ENCODE results near the gene AGPAT3. TPM values are rescaled to one million over a fixed set of nuclear protein-coding genes. Genes with fewer than 3 reads are reported as not detected.
A peak's percentile ranks its signal among the peaks of the same experiment; 100 is the strongest.

AGPAT3 gene
- total RNA-seq, 5 donors from 2014 or later (not counting 1 experiment from before 2014, with no cell fraction given), result 48.4 to 77.2 (median 65.1) TPM

GRCh38 chr21:43985690-43986251, 120.7 kb downstream of the AGPAT3 start:
- Histone ChIP-seq H3K27me3 (replicated peaks in 1 of 2; ENCODE audit: control insufficient read depth in 2 of 2, extremely low read depth in 1 of 2, insufficient read depth in 2 of 2, low read length in 1 of 2) (no peaks in the 10 kb centered on the region), H3K9me3 (no peaks in the 10 kb centered on the region), H3K36me3 (ENCODE audit: control insufficient read depth in 2 of 2, extremely low read depth in 1 of 2, insufficient read depth in 1 of 2, low read length in 1 of 2) (peaks cover 6 to 20% of the 10 kb centered on the region in 2 donors), H3K27ac (ENCODE audit: low read length) (no peak overlapping the region), H3K4me1 (ENCODE audit: control insufficient read depth in 1 of 2, extremely low read depth in 1 of 2, insufficient read depth in 2 of 2, low read length in 2 of 2) (peaks cover 3 to 14% of the 10 kb centered on the region in 2 experiments), H3K4me3 (ENCODE audit: control insufficient read depth in 1 of 2, extremely low read depth in 1 of 2, low read length in 1 of 2) (peak overlapping the region in 1 of 2 donors; percentile 11)
- DNase-seq (no peak), ATAC-seq (replicated peaks in 1 of 4) (peak; percentile 28 to 54 (median 36))
- peaks cover 16 to 22% (median 19%) of the 10 kb centered on the region in 3 donors for H3K4me1 Mint-ChIP-seq
- H3K36me3 Mint-ChIP-seq, result peaks cover 5% of the 10 kb centered on the region
- H3K9me3 Mint-ChIP-seq, result no peaks in the 10 kb centered on the region
- H3K27me3 Mint-ChIP-seq, result no peaks in the 10 kb centered on the region
- WGBS (ENCODE audit: insufficient coverage), result 38% methylated on average over 19 of the region's 22 CpGs
- ChIA-PET POLR2A (no interaction called here), CTCF (no interaction called here)
- H3K27ac Mint-ChIP-seq, result peak overlapping the region; percentile 41 to 74
- H3K4me3 Mint-ChIP-seq, result peak overlapping the region in 1 of 3 donors; percentile 25

- DNase-seq, result no peak
- Mint-ChIP-seq H3K4me3 (no peak overlapping the region), H3K4me1 (peaks cover 16 to 22% (median 19%) of the 10 kb centered on the region in 3 donors), H3K27me3 (no peaks in the 10 kb centered on the region), H3K9me3 (no peaks in the 10 kb centered on the region), H3K36me3 (peaks cover 5% of the 10 kb centered on the region), H3K27ac (no peak overlapping the region)
- ATAC-seq (replicated peaks in 1 of 4), result no peak
- Histone ChIP-seq H3K27me3 (replicated peaks in 1 of 2; ENCODE audit: control insufficient read depth in 2 of 2, extremely low read depth in 1 of 2, insufficient read depth in 2 of 2, low read length in 1 of 2) (peaks cover 0 to 4% of the 10 kb centered on the region in 2 experiments), H3K4me1 (ENCODE audit: control insufficient read depth in 1 of 2, extremely low read depth in 1 of 2, insufficient read depth in 2 of 2, low read length in 2 of 2) (peaks cover 3 to 14% of the 10 kb centered on the region in 2 experiments), H3K9me3 (no peaks in the 10 kb centered on the region), H3K27ac (ENCODE audit: low read length) (no peak overlapping the region), H3K4me3 (ENCODE audit: control insufficient read depth in 1 of 2, extremely low read depth in 1 of 2, low read length in 1 of 2) (no peak overlapping the region), H3K36me3 (ENCODE audit: control insufficient read depth in 2 of 2, extremely low read depth in 1 of 2, insufficient read depth in 1 of 2, low read length in 1 of 2) (peaks cover 0 to 10% of the 10 kb centered on the region in 2 donors)
- POLR2A ChIA-PET, result interaction anchor here in 1 of 2 donors (0.5 kb wide), 1 partner anchor 51 kb away, joined by 3 read pairs; no protein-coding TSS in a partner anchor
- CTCF ChIA-PET, result interaction anchor here in 1 of 2 donors (0.6 to 0.8 kb wide), 2 partner anchors 11 to 21 kb away, joined by 3 to 7 read pairs; no protein-coding TSS in a partner anchor
- WGBS (ENCODE audit: insufficient coverage), result 71% methylated on average over 4 of the region's 22 CpGs
These were observed 121.8 kb downstream of the AGPAT3 start for GRCh38 chr21:43986544-43987451.

GRCh38 chr21:43987509-43987908, 122.5 kb downstream of the AGPAT3 start:
- peaks cover 0 to 4% of the 10 kb centered on the region in 2 experiments for H3K27me3 ChIP-seq (replicated peaks in 1 of 2; ENCODE audit: control insufficient read depth in 2 of 2, extremely low read depth in 1 of 2, insufficient read depth in 2 of 2, low read length in 1 of 2)
- no peak overlapping the region for H3K4me3 Mint-ChIP-seq
- H3K4me1 ChIP-seq (ENCODE audit: control insufficient read depth in 1 of 2, extremely low read depth in 1 of 2, insufficient read depth in 2 of 2, low read length in 2 of 2), result peaks cover 3 to 14% of the 10 kb centered on the region in 2 experiments
- CTCF ChIA-PET, result interaction anchor here in 1 of 2 donors (0.8 kb wide), 1 partner anchor 11 kb away, joined by 3 read pairs; no protein-coding TSS in a partner anchor
- H3K4me3 ChIP-seq (ENCODE audit: control insufficient read depth in 1 of 2, extremely low read depth in 1 of 2, low read length in 1 of 2), result no peak overlapping the region
- peaks cover 16 to 22% (median 19%) of the 10 kb centered on the region in 3 donors for H3K4me1 Mint-ChIP-seq
- POLR2A ChIA-PET, result no interaction called here
- peaks cover 0 to 3% of the 10 kb centered on the region in 2 donors for H3K36me3 ChIP-seq (ENCODE audit: control insufficient read depth in 2 of 2, extremely low read depth in 1 of 2, insufficient read depth in 1 of 2, low read length in 1 of 2)
- no peak overlapping the region for H3K27ac Mint-ChIP-seq
- WGBS (ENCODE audit: insufficient coverage), result 100% methylated on average over 2 of the region's 6 CpGs
- ATAC-seq (replicated peaks in 1 of 4) (no peak), DNase-seq (no peak)
- H3K36me3 Mint-ChIP-seq, result no peaks in the 10 kb centered on the region
- H3K27ac ChIP-seq (ENCODE audit: low read length), result no peak overlapping the region
- H3K27me3 Mint-ChIP-seq, result no peaks in the 10 kb centered on the region
- no peaks in the 10 kb centered on the region for H3K9me3 ChIP-seq
- no peaks in the 10 kb centered on the region for H3K9me3 Mint-ChIP-seq

GRCh38 chr21:43988016-43988415, 123.0 kb downstream of the AGPAT3 start:
- POLR2A ChIA-PET, result no interaction called here
- H3K4me3 ChIP-seq (ENCODE audit: control insufficient read depth in 1 of 2, extremely low read depth in 1 of 2, low read length in 1 of 2), result no peak overlapping the region
- Mint-ChIP-seq H3K27me3 (no peaks in the 10 kb centered on the region), H3K4me3 (no peak overlapping the region), H3K9me3 (no peaks in the 10 kb centered on the region), H3K4me1 (peaks cover 16 to 20% (median 19%) of the 10 kb centered on the region in 3 donors), H3K27ac (no peak overlapping the region), H3K36me3 (no peaks in the 10 kb centered on the region)
- no peak for DNase-seq
- no peak overlapping the region for H3K27ac ChIP-seq (ENCODE audit: low read length)
- H3K4me1 ChIP-seq (ENCODE audit: control insufficient read depth in 1 of 2, extremely low read depth in 1 of 2, insufficient read depth in 2 of 2, low read length in 2 of 2), result peaks cover 3 to 14% of the 10 kb centered on the region in 2 experiments
- peaks cover 0 to 2% of the 10 kb centered on the region in 2 donors for H3K36me3 ChIP-seq (ENCODE audit: control insufficient read depth in 2 of 2, extremely low read depth in 1 of 2, insufficient read depth in 1 of 2, low read length in 1 of 2)
- WGBS (ENCODE audit: insufficient coverage), result 89% methylated on average over 8 of the region's 9 CpGs
- no peaks in the 10 kb centered on the region for H3K9me3 ChIP-seq
- CTCF ChIA-PET, result no interaction called here
- ATAC-seq (replicated peaks in 1 of 4), result no peak
- peaks cover 0 to 4% of the 10 kb centered on the region in 2 experiments for H3K27me3 ChIP-seq (replicated peaks in 1 of 2; ENCODE audit: control insufficient read depth in 2 of 2, extremely low read depth in 1 of 2, insufficient read depth in 2 of 2, low read length in 1 of 2)

- ChIA-PET CTCF (no interaction called here), POLR2A (no interaction called here)
- no peaks in the 10 kb centered on the region for H3K9me3 ChIP-seq
- H3K27me3 ChIP-seq (replicated peaks in 1 of 2; ENCODE audit: control insufficient read depth in 2 of 2, extremely low read depth in 1 of 2, insufficient read depth in 2 of 2, low read length in 1 of 2), result peaks cover 0 to 11% of the 10 kb centered on the region in 2 experiments
- no peak overlapping the region for H3K27ac ChIP-seq (ENCODE audit: low read length)
- no peak overlapping the region for H3K27ac Mint-ChIP-seq
- peaks cover 3 to 9% of the 10 kb centered on the region in 2 experiments for H3K4me1 ChIP-seq (ENCODE audit: control insufficient read depth in 1 of 2, extremely low read depth in 1 of 2, insufficient read depth in 2 of 2, low read length in 2 of 2)
- peaks cover 16 to 19% (median 19%) of the 10 kb centered on the region in 3 donors for H3K4me1 Mint-ChIP-seq
- H3K36me3 ChIP-seq (ENCODE audit: control insufficient read depth in 2 of 2, extremely low read depth in 1 of 2, insufficient read depth in 1 of 2, low read length in 1 of 2), result no peaks in the 10 kb centered on the region
- H3K4me3 Mint-ChIP-seq, result no peak overlapping the region
- ATAC-seq (replicated peaks in 1 of 4) (no peak), DNase-seq (no peak)
- H3K4me3 ChIP-seq (ENCODE audit: control insufficient read depth in 1 of 2, extremely low read depth in 1 of 2, low read length in 1 of 2), result no peak overlapping the region
- H3K9me3 Mint-ChIP-seq, result no peaks in the 10 kb centered on the region
- 90% methylated on average over 23 of the region's 23 CpGs for WGBS (ENCODE audit: insufficient coverage)
- no peaks in the 10 kb centered on the region for H3K36me3 Mint-ChIP-seq
- no peaks in the 10 kb centered on the region for H3K27me3 Mint-ChIP-seq
These were observed 123.6 kb downstream of the AGPAT3 start for GRCh38 chr21:43988506-43989230.

GRCh38 chr21:43989401-43989800, 124.4 kb downstream of the AGPAT3 start:
- ChIA-PET CTCF (no interaction called here), POLR2A (no interaction called here)
- H3K4me1 Mint-ChIP-seq, result peaks cover 16 to 19% (median 17%) of the 10 kb centered on the region in 3 donors
- H3K36me3 Mint-ChIP-seq, result no peaks in the 10 kb centered on the region
- Histone ChIP-seq H3K27ac (ENCODE audit: low read length) (no peak overlapping the region), H3K4me1 (ENCODE audit: control insufficient read depth in 1 of 2, extremely low read depth in 1 of 2, insufficient read depth in 2 of 2, low read length in 2 of 2) (peaks cover 3 to 9% of the 10 kb centered on the region in 2 experiments), H3K4me3 (ENCODE audit: control insufficient read depth in 1 of 2, extremely low read depth in 1 of 2, low read length in 1 of 2) (no peak overlapping the region), H3K9me3 (no peaks in the 10 kb centered on the region), H3K27me3 (replicated peaks in 1 of 2; ENCODE audit: control insufficient read depth in 2 of 2, extremely low read depth in 1 of 2, insufficient read depth in 2 of 2, low read length in 1 of 2) (peaks cover 0 to 16% of the 10 kb centered on the region in 2 experiments), H3K36me3 (ENCODE audit: control insufficient read depth in 2 of 2, extremely low read depth in 1 of 2, insufficient read depth in 1 of 2, low read length in 1 of 2) (no peaks in the 10 kb centered on the region)
- 100% methylated on average over 1 of the region's 7 CpGs for WGBS (ENCODE audit: insufficient coverage)
- H3K27me3 Mint-ChIP-seq, result no peaks in the 10 kb centered on the region
- DNase-seq (no peak), ATAC-seq (replicated peaks in 1 of 4) (no peak)
- H3K4me3 Mint-ChIP-seq, result no peak overlapping the region
- H3K9me3 Mint-ChIP-seq, result no peaks in the 10 kb centered on the region
- no peak overlapping the region for H3K27ac Mint-ChIP-seq

Data from T-cell (primary cell).